Heart left ventricle (tissue), 16 donors: ENCODE measurements around the gene TDRD7. TPM values are rescaled to one million over a fixed set of nuclear protein-coding genes. Genes with fewer than 3 reads are reported as not detected.
A peak's percentile ranks its signal among the peaks of the same experiment; 100 is the strongest.
"Not testable (repeated sequence)": the region's sequence is repeated elsewhere in the genome, so short reads cannot be mapped to it uniquely, and the experiment has no call there.

ENCODE experiments used
- ATAC-seq, 4 donors: fragments of 200-7000 bp; cut with Tn5 transposase; one replicate each; pipeline ENCODE4 v1.9.1; 2020 to 2022; ENCODE audit warnings: moderate library complexity in 4 of 4, mild to moderate bottlenecking in 3 of 4, moderate number of reproducible peaks in 1 of 4
- DNase-seq, 5 donors: peaks; one replicate each; pipeline ENCODE4 v3.0.0-alpha.2; 2020
- H3K27ac ChIP-seq, 12 donors: fragments of 200-600 bp; sonication (generic) in 4 of 12; one replicate each; pipeline versions ENCODE4 v1.5.0 to v1.8.0; 2016 to 2022; ENCODE audit warnings: mild to moderate bottlenecking in 2 of 12
- H3K27me3 ChIP-seq, 9 donors: fragments of 200-600 bp; sonication (generic) in 2 of 9; one replicate each; pipeline versions ENCODE4 v1.5.1 to v1.8.0; 2016 to 2022; ENCODE audit warnings: mild to moderate bottlenecking in 3 of 9
- H3K36me3 ChIP-seq, 9 donors: fragments of 200-600 bp; sonication (generic) in 2 of 9; one replicate each; pipeline versions ENCODE4 v1.5.0 to v1.8.0; 2018 to 2022; ENCODE audit warnings: mild to moderate bottlenecking in 2 of 9
- H3K4me1 ChIP-seq, 12 donors: fragments of 200-600 bp; sonication (generic) in 4 of 12; one replicate each; pipeline versions ENCODE4 v1.5.0 to v1.8.0; 2016 to 2022; ENCODE audit warnings: mild to moderate bottlenecking in 3 of 12
- H3K4me3 ChIP-seq, 12 donors: fragments of 200-600 bp; sonication (generic) in 4 of 12; one replicate each; pipeline versions ENCODE4 v1.5.0 to v1.8.0; 2017 to 2022; ENCODE audit warnings: mild to moderate bottlenecking in 9 of 12, moderate library complexity in 4 of 12
- H3K9me3 ChIP-seq, 12 donors: fragments of 200-600 bp; sonication (generic) in 4 of 12; one replicate each; pipeline versions ENCODE4 v1.5.0 to v1.8.0; 2016 to 2022; ENCODE audit warnings: mild to moderate bottlenecking in 1 of 12
- CTCF ChIP-seq, 12 donors: fragments of 200-600 bp; sonication (generic) in 4 of 12; IDR thresholded peaks; one replicate each; pipeline versions ENCODE4 v1.5.0 to v1.8.0; 2018 to 2022; ENCODE audit warnings: antibody characterized with exemption in 12 of 12, mild to moderate bottlenecking in 5 of 12
- POLR2A ChIP-seq, 2 donors: fragments of 450-650 bp; IDR thresholded peaks; one replicate each; pipeline ENCODE4 v1.6.1; 2017; ENCODE audit warnings: antibody characterized with exemption in 2 of 2, mild to moderate bottlenecking in 2 of 2, moderate library complexity in 2 of 2
- WGBS, 4 donors: extraction: QIAGEN DNeasy Blood & Tissue Kit in 2 of 4; methylation state at CpG; one replicate each; pipeline versions ENCODE4 v1.1.5 to v1.1.7; 2013 to 2018; 5-methylcytosine and 5-hydroxymethylcytosine counted together
- intact Hi-C, 10 donors: fragments of 100-400 bp; cut with DNase I; formaldehyde crosslinking; loops; one replicate each; pipeline versions ENCODE4 v1.11.1 to v1.14.2; 2022
- polyA plus RNA-seq, 2 donors: library from polyadenylated mRNA; stranded (reverse); fragments of 200-250 nt; gene quantifications; one replicate each; pipeline ENCODE4 v1.2.3, GENCODE V29; 2013
- total RNA-seq, 9 donors: library from RNA; depleted of rRNA in 2 of 9; stranded (reverse); fragments of >200 nt in 2 of 9; fragmentation: NEBNext Ultra II Directional in 3 of 9; extraction: Animal tissue kit (Norgen Biotek cat#: 25700) in 3 of 9; gene quantifications; one replicate each; pipeline versions ENCODE4 v1.1.0 to v1.2.4, GENCODE V29; 2016 to 2023
- donor health status: ischemic (EF 13 %, LVEDD 7.1; RV severe dilation, severe dysfunction).
- donor health status: healthy with polysubstance abuse.
- donor health status: DM: no; HTN: yes; CAD: no.
- donor health status: DM: no; HTN: no; CAD: no.
- donor health status: ischemic (EF 25% LVEDD 6.9; RV normal size, moderate dysfunction).
- donor health status: ischemic (EF 25% LVEDD 5.7; RV mildly dilated, moderate dysfunction).
- donor health status: healthy.
- donor health status: DM: yes; HTN: yes; CAD: no.
- donor health status: ischemic (EF 35%, LVEDD 5.7; RV mildly dilated, moderate dysfunction).
- donor health status: nonischemic (EF 11% LVEDD 7.7; RV severe dilation, severe dysfunction).
- donor health status: DM: yes; HTN: yes; CAD: no.
- donor health status: PGD.
- donor health status: ischemic (EF 29% LVEDD 5.4; RV normal size, mild dysfunction).
- donor health status: nonischemic (EF 23%, LVEDD 6.1; RV moderate dilation, normal function).

The TDRD7 gene
- total and polyA plus RNA-seq, 11 donors, result 3.0 to 15.3 (median 8.9) TPM

- TF ChIP-seq CTCF (IDR thresholded peaks at IDR 0.05), result peak in 8 of 12 donors; percentile 9 to 35 (median 24)
- TF ChIP-seq POLR2A (IDR thresholded peaks at IDR 0.05), result no peak
- Histone ChIP-seq H3K27me3 (no peaks in the 10 kb centered on the region), H3K36me3 (peaks cover 0 to 72% (median 28%) of the 10 kb centered on the region in 9 donors), H3K9me3 (peaks cover 0 to 18% (median under 1%) of the 10 kb centered on the region in 12 donors), H3K4me3 (no peak overlapping the region), H3K4me1 (no peaks in the 10 kb centered on the region), H3K27ac (no peak overlapping the region)
- no peak for ATAC-seq
- intact Hi-C loops, result loop anchor here in 1 of 10 donors (5.0 kb wide), 1 partner anchor 125 kb away; no protein-coding TSS in a partner anchor
- WGBS, 4 donors, result 56 to 73% (median 64%) methylated on average over 2 of the region's 2 CpGs
- no peak for DNase-seq
Measured at GRCh38 chr9:97487107-97487506, 75.2 kb downstream of the TDRD7 start.

GRCh38 chr9:97487861-97488260 is 76.0 kb downstream of the TDRD7 start:
- no peaks in the 10 kb centered on the region for H3K27me3 ChIP-seq
- 92 to 100% (median 98%) methylated on average over 1 of the region's 1 CpG for WGBS, 4 donors
- H3K4me3 ChIP-seq, result no peak overlapping the region
- no peaks in the 10 kb centered on the region for H3K4me1 ChIP-seq
- no peak overlapping the region for H3K27ac ChIP-seq
- peaks cover 0 to 73% (median 25%) of the 10 kb centered on the region in 9 donors for H3K36me3 ChIP-seq
- no peak for DNase-seq
- ATAC-seq, result no peak
- TF ChIP-seq POLR2A (IDR thresholded peaks at IDR 0.05) (no peak), CTCF (IDR thresholded peaks at IDR 0.05) (no peak)
- H3K9me3 ChIP-seq, result peaks cover 0 to 16% (median 0%) of the 10 kb centered on the region in 12 donors
- intact Hi-C loops, result loop anchor here in 1 of 10 donors (5.0 kb wide), 1 partner anchor 124 kb away; no protein-coding TSS in a partner anchor

- WGBS, 4 donors, result 92 to 99% (median 98%) methylated on average over 1 of the region's 1 CpG
- Histone ChIP-seq H3K4me1 (no peaks in the 10 kb centered on the region), H3K36me3 (peaks cover 0 to 57% (median 21%) of the 10 kb centered on the region in 9 donors), H3K27ac (peak overlapping the region in 1 of 12 donors; percentile 73), H3K9me3 (peaks cover 0 to 16% (median 0%) of the 10 kb centered on the region in 12 donors), H3K4me3 (no peak overlapping the region), H3K27me3 (no peaks in the 10 kb centered on the region)
- intact Hi-C loops, result no loop called here
- ATAC-seq (no peak), DNase-seq (no peak)
- TF ChIP-seq POLR2A (IDR thresholded peaks at IDR 0.05) (no peak), CTCF (IDR thresholded peaks at IDR 0.05) (no peak)
Measured at GRCh38 chr9:97491216-97491999, 79.5 kb downstream of the TDRD7 start.

GRCh38 chr9:97497558-97498375 is 85.9 kb downstream of the TDRD7 start:
- Histone ChIP-seq H3K4me1 (peaks cover 0 to 19% (median 4%) of the 10 kb centered on the region in 12 donors), H3K36me3 (peaks cover 0 to 23% (median 9%) of the 10 kb centered on the region in 9 donors), H3K27me3 (peaks cover 0 to 26% (median 0%) of the 10 kb centered on the region in 9 donors)
- H3K27ac ChIP-seq, H3K4me3 ChIP-seq, DNase-seq, H3K9me3 ChIP-seq, ATAC-seq, intact Hi-C loops: not testable (repeated sequence)
- 93 to 98% (median 95%) methylated on average over 19 to 36 of the region's 36 CpGs for WGBS, 4 donors

GRCh38 chr9:97498846-97499245 is 87.0 kb downstream of the TDRD7 start:
- H3K4me3 ChIP-seq, DNase-seq, H3K9me3 ChIP-seq, ATAC-seq, intact Hi-C loops, H3K27ac ChIP-seq: not testable (repeated sequence)
- H3K27me3 ChIP-seq, result peaks cover 0 to 37% (median 0%) of the 10 kb centered on the region in 9 donors
- peaks cover 0 to 23% (median 9%) of the 10 kb centered on the region in 9 donors for H3K36me3 ChIP-seq
- peaks cover 0 to 30% (median 14%) of the 10 kb centered on the region in 12 donors for H3K4me1 ChIP-seq
- 86 to 89% (median 87%) methylated on average over 5 of the region's 5 CpGs for WGBS, 4 donors
